Choroid plexus epithelial cell (primary cell): ENCODE data around the gene JADE1.
A peak's percentile ranks its signal among the peaks of the same experiment; 100 is the strongest.

Experiments used
- DNase-seq: peaks from one replicate; pipeline ENCODE4 v3.0.0-alpha.2; 2010; ENCODE audit warnings: low read depth
- H3K4me3 ChIP-seq: 2 replicates; pipeline ENCODE4 v1.5.1; 2011; ENCODE audit warnings: low read depth, mild to moderate bottlenecking, control low read depth, low read length, moderate library complexity
- CTCF ChIP-seq: conservative IDR thresholded peaks from 2 replicates; pipeline ENCODE4 v1.5.1; 2011; ENCODE audit warnings: low read depth, mild to moderate bottlenecking, control low read depth, inconsistent platforms, low read length, moderate library complexity

JADE1 gene

GRCh38 chr4:128810331-128810870 lies 901 bp downstream of the JADE1 start:
- peak; percentile 61 for DNase-seq
- H3K4me3 ChIP-seq, result peak overlapping the region; percentile 80
- TF ChIP-seq CTCF, result no peak

GRCh38 chr4:128810871-128811570 lies 1.5 kb downstream of the JADE1 start:
- peak; percentile 83 for DNase-seq
- H3K4me3 ChIP-seq, result peak overlapping the region; percentile 80
- no peak for TF ChIP-seq CTCF

- peak overlapping the region; percentile 80 for H3K4me3 ChIP-seq
- peak; percentile 91 for DNase-seq
- no peak for TF ChIP-seq CTCF
Measured at GRCh38 chr4:128811571-128812441, 2.3 kb downstream of the JADE1 start.

- peak overlapping the region; percentile 80 for H3K4me3 ChIP-seq
- DNase-seq, result peak; percentile 83
- no peak for TF ChIP-seq CTCF
Measured at GRCh38 chr4:128812442-128813235, 3.1 kb downstream of the JADE1 start.

GRCh38 chr4:128813965-128814364 lies 4.5 kb downstream of the JADE1 start:
- no peak for DNase-seq
- TF ChIP-seq CTCF, result no peak
- no peak overlapping the region for H3K4me3 ChIP-seq

GRCh38 chr4:128818442-128818841 lies 8.9 kb downstream of the JADE1 start:
- no peak overlapping the region for H3K4me3 ChIP-seq
- TF ChIP-seq CTCF, result no peak
- no peak for DNase-seq
